SK-N-MC (cell line): ENCODE data around the gene SLC9A9.

Source experiments
- DNase-seq: peaks from one replicate; pipeline ENCODE4 v3.0.0-alpha.2; 2011; ENCODE audit warnings: low read depth, low spot score
- H3K27ac ChIP-seq: fragments of 200-600 bp; sonication (generic); 2 replicates; pipeline ENCODE4 v1.5.1; 2016; ENCODE audit warnings: mixed run types
- H3K36me3 ChIP-seq: fragments of 200-600 bp; sonication (generic); 2 replicates; pipeline ENCODE4 v1.6.1; 2017; ENCODE audit warnings: antibody characterized with exemption, low read length, mixed read lengths; ENCODE audit not compliant: insufficient read depth
- H3K4me3 ChIP-seq: fragments of 200-600 bp; sonication (generic); 2 replicates; pipeline ENCODE4 v1.5.1; 2016
- H3K9ac ChIP-seq: fragments of 200-600 bp; sonication (generic); 2 replicates; pipeline ENCODE4 v1.8.0; 2017; ENCODE audit warnings: mixed run types, mixed read lengths; ENCODE audit not compliant: insufficient read length
- H3K9me3 ChIP-seq: fragments of 200-600 bp; sonication (generic); 2 replicates; pipeline ENCODE4 v1.6.1; 2017; ENCODE audit warnings: low read depth, mild to moderate bottlenecking, antibody characterized with exemption, low read length, moderate library complexity, mixed read lengths
- EZH2 ChIP-seq: fragments of 200-600 bp; sonication (generic); IDR thresholded peaks from one replicate; pipeline ENCODE4 v1.6.1; 2017; ENCODE audit warnings: antibody characterized with exemption
- FOXP2 ChIP-seq: optimal IDR thresholded peaks from 2 replicates; pipeline ENCODE3; 2011; ENCODE audit warnings: mild to moderate bottlenecking, moderate library complexity; ENCODE audit not compliant: insufficient read depth; ENCODE audit errors: extremely low read length, control extremely low read depth
- POLR2AphosphoS5 ChIP-seq: IDR thresholded peaks from 2 replicates; pipeline ENCODE4 v1.6.1; 2012; ENCODE audit warnings: mild to moderate bottlenecking, low read depth, low read length, borderline replicate concordance

The SLC9A9 gene

GRCh38 chr3:143831994-143832393, 16.3 kb downstream of the SLC9A9 start:
- TF ChIP-seq POLR2AphosphoS5 = no peak
- TF ChIP-seq EZH2 = no peak
- TF ChIP-seq FOXP2 = no peak
- H3K27ac ChIP-seq = no peak overlapping the region
- no peak overlapping the region for H3K9ac ChIP-seq
- no peaks in the 10 kb centered on the region for H3K36me3 ChIP-seq
- no peak for DNase-seq
- no peak overlapping the region for H3K4me3 ChIP-seq
- no peaks in the 10 kb centered on the region for H3K9me3 ChIP-seq

GRCh38 chr3:143831208-143831607, 17.1 kb downstream of the SLC9A9 start:
- Histone ChIP-seq H3K9me3 (no peaks in the 10 kb centered on the region), H3K27ac (no peak overlapping the region), H3K9ac (no peak overlapping the region), H3K4me3 (no peak overlapping the region), H3K36me3 (no peaks in the 10 kb centered on the region)
- TF ChIP-seq POLR2AphosphoS5 (no peak), FOXP2 (no peak), EZH2 (no peak)
- no peak for DNase-seq

GRCh38 chr3:143830786-143831185, 17.5 kb downstream of the SLC9A9 start:
- TF ChIP-seq EZH2 (no peak), FOXP2 (no peak), POLR2AphosphoS5 (no peak)
- Histone ChIP-seq H3K4me3 (no peak overlapping the region), H3K36me3 (no peaks in the 10 kb centered on the region), H3K9ac (no peak overlapping the region), H3K27ac (no peak overlapping the region), H3K9me3 (no peaks in the 10 kb centered on the region)
- no peak for DNase-seq

GRCh38 chr3:143830063-143830462, 18.2 kb downstream of the SLC9A9 start:
- Histone ChIP-seq H3K9ac (no peak overlapping the region), H3K4me3 (no peak overlapping the region), H3K36me3 (no peaks in the 10 kb centered on the region), H3K9me3 (no peaks in the 10 kb centered on the region), H3K27ac (no peak overlapping the region)
- TF ChIP-seq FOXP2 = no peak
- no peak for TF ChIP-seq EZH2
- TF ChIP-seq POLR2AphosphoS5 = no peak
- DNase-seq = no peak

GRCh38 chr3:143827425-143827824, 20.8 kb downstream of the SLC9A9 start:
- Histone ChIP-seq H3K36me3 (no peaks in the 10 kb centered on the region), H3K9ac (no peak overlapping the region), H3K27ac (no peak overlapping the region), H3K4me3 (no peak overlapping the region), H3K9me3 (no peaks in the 10 kb centered on the region)
- DNase-seq = no peak
- TF ChIP-seq FOXP2 = no peak

GRCh38 chr3:143826296-143826695, 22.0 kb downstream of the SLC9A9 start:
- no peak overlapping the region for H3K9ac ChIP-seq
- no peak overlapping the region for H3K4me3 ChIP-seq
- TF ChIP-seq EZH2 (no peak), POLR2AphosphoS5 (no peak), FOXP2 (no peak)
- no peaks in the 10 kb centered on the region for H3K36me3 ChIP-seq
- DNase-seq = no peak
- no peak overlapping the region for H3K27ac ChIP-seq
- no peaks in the 10 kb centered on the region for H3K9me3 ChIP-seq

- H3K9ac ChIP-seq = no peak overlapping the region
- no peaks in the 10 kb centered on the region for H3K9me3 ChIP-seq
- TF ChIP-seq POLR2AphosphoS5 = no peak
- TF ChIP-seq FOXP2 = no peak
- DNase-seq = no peak
- no peak overlapping the region for H3K27ac ChIP-seq
- no peak overlapping the region for H3K4me3 ChIP-seq
- H3K36me3 ChIP-seq = no peaks in the 10 kb centered on the region
Measured at GRCh38 chr3:143825513-143825912, 22.8 kb downstream of the SLC9A9 start.

- Histone ChIP-seq H3K27ac (no peak overlapping the region), H3K36me3 (no peaks in the 10 kb centered on the region), H3K9ac (no peak overlapping the region), H3K9me3 (no peaks in the 10 kb centered on the region), H3K4me3 (no peak overlapping the region)
- no peak for TF ChIP-seq EZH2
- no peak for TF ChIP-seq POLR2AphosphoS5
- TF ChIP-seq FOXP2 = no peak
- DNase-seq = no peak
Measured at GRCh38 chr3:143824735-143825385, 23.4 kb downstream of the SLC9A9 start.

GRCh38 chr3:143822798-143823197, 25.5 kb downstream of the SLC9A9 start:
- Histone ChIP-seq H3K9me3 (no peaks in the 10 kb centered on the region), H3K4me3 (no peak overlapping the region), H3K36me3 (no peaks in the 10 kb centered on the region), H3K9ac (no peak overlapping the region), H3K27ac (no peak overlapping the region)
- no peak for DNase-seq
- TF ChIP-seq EZH2 (no peak), POLR2AphosphoS5 (no peak), FOXP2 (no peak)
